GM23248 (cell line): Measurements from ENCODE around the gene BOD1. TPM values are rescaled to one million over a fixed set of nuclear protein-coding genes. Genes with fewer than 3 reads are reported as not detected.

Experiments
- DNase-seq: peaks from one replicate; pipeline ENCODE4 v3.0.0-alpha.2; 2015
- H2AFZ ChIP-seq: fragments of 200-600 bp; sonication (generic); 2 replicates; pipeline ENCODE4 v1.6.1; 2016; ENCODE audit warnings: antibody characterized with exemption
- H3F3A ChIP-seq: fragments of 200-600 bp; sonication (generic); 2 replicates; pipeline ENCODE4 v1.6.1; 2016; ENCODE audit warnings: mild to moderate bottlenecking, antibody characterized with exemption, mixed run types; ENCODE audit not compliant: insufficient read depth
- H3K27ac ChIP-seq: fragments of 200-600 bp; sonication (generic); 2 replicates; pipeline ENCODE4 v1.5.1; 2016; ENCODE audit warnings: mild to moderate bottlenecking
- H3K27me3 ChIP-seq: fragments of 200-600 bp; sonication (generic); replicated peaks from 2 replicates; pipeline ENCODE4 v1.6.1; 2016; ENCODE audit warnings: mild to moderate bottlenecking; ENCODE audit not compliant: insufficient read depth
- H3K36me3 ChIP-seq: fragments of 200-600 bp; sonication (generic); 2 replicates; pipeline ENCODE4 v1.6.1; 2016; ENCODE audit warnings: low read depth, mild to moderate bottlenecking
- H3K4me1 ChIP-seq: fragments of 200-600 bp; sonication (generic); 2 replicates; pipeline ENCODE4 v1.6.1; 2016; ENCODE audit warnings: mild to moderate bottlenecking; ENCODE audit not compliant: insufficient read depth
- H3K4me2 ChIP-seq: fragments of 200-600 bp; sonication (generic); one replicate; pipeline ENCODE4 v1.6.1; 2016; ENCODE audit warnings: mild to moderate bottlenecking; ENCODE audit not compliant: unreplicated experiment
- H3K4me3 ChIP-seq: fragments of 200-600 bp; sonication (generic); 2 replicates; pipeline ENCODE4 v1.5.1; 2016; ENCODE audit warnings: mild to moderate bottlenecking
- H3K79me2 ChIP-seq: fragments of 200-600 bp; sonication (generic); 2 replicates; pipeline ENCODE4 v1.6.1; 2016; ENCODE audit warnings: mild to moderate bottlenecking; ENCODE audit not compliant: insufficient read depth
- H3K9ac ChIP-seq: fragments of 200-600 bp; sonication (generic); 2 replicates; pipeline ENCODE4 v1.6.1; 2016; ENCODE audit warnings: mild to moderate bottlenecking
- H3K9me2 ChIP-seq: fragments of 200-600 bp; sonication (generic); 2 replicates; pipeline ENCODE4 v1.6.1; 2016; ENCODE audit warnings: mixed run types, mild to moderate bottlenecking, moderate library complexity; ENCODE audit not compliant: insufficient read depth
- H3K9me3 ChIP-seq: fragments of 200-600 bp; sonication (generic); one replicate; pipeline ENCODE4 v1.6.1; 2017; ENCODE audit warnings: low read depth
- H4K20me1 ChIP-seq: fragments of 200-600 bp; sonication (generic); 2 replicates; pipeline ENCODE4 v1.6.0; 2016; ENCODE audit not compliant: insufficient read depth
- EZH2 ChIP-seq: fragments of 200-600 bp; sonication (generic); IDR thresholded peaks from 2 replicates; pipeline ENCODE4 v1.6.1; 2018; ENCODE audit warnings: antibody characterized with exemption, mild to moderate bottlenecking; ENCODE audit not compliant: insufficient read depth, poor library complexity, severe bottlenecking
- EZH2phosphoT487 ChIP-seq: fragments of 200-600 bp; sonication (generic); IDR thresholded peaks from 2 replicates; pipeline ENCODE4 v1.6.1; 2018; ENCODE audit warnings: antibody characterized with exemption, moderate library complexity, mild to moderate bottlenecking, low read depth; ENCODE audit not compliant: insufficient read depth
- WGBS, 2 experiments: methylation state at CpG; one replicate each; pipeline ENCODE4 v1.1.6; 2015 to 2017; ENCODE audit warnings: low lambda C conversion rate in 2 of 2, low coverage in 1 of 2; ENCODE audit errors: missing lambda C conversion rate in 2 of 2; 5-methylcytosine and 5-hydroxymethylcytosine counted together
- in situ Hi-C: fragments of 300-500 bp; cut with MboI; formaldehyde crosslinking; loops from 2 replicates; pipeline ENCODE4 v1.15.0; 2020
- polyA plus RNA-seq: library from polyadenylated mRNA; unstranded; fragments of >200 nt; fragmentation: Nextera tagmentation; extraction: Ambion mirVana; gene quantifications from 2 replicates; pipeline ENCODE4 v1.2.1, GENCODE V29; 2016
- total RNA-seq: library from RNA; depleted of rRNA; stranded (reverse); fragments of >200 nt; shearing (Covaris generic); gene quantifications from 2 replicates; pipeline ENCODE4 v1.2.3, GENCODE V29; 2014

The BOD1 gene
- total and polyA plus RNA-seq, 2 experiments from 2014 or later, result 51.4 to 66.1 TPM

DNA sequence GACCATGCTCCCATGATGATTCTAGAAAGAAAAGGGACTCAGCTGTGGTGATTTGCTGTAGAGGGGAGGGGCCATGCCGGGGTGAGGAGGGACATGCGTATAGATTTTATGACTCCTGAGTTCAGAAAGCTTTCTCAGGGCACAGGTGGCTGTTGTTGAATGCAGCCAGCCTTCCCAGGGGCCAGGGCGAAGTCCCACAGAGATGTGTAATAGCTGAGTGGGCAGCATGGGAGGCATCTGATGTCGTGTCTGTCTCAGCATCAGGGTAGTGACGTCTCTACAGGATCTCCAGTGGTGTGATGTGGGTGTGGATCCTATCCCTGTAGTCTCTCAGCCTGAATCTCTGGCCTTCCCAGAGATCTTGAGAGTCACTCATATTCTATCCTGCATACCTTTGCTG, 7.8 kb upstream of the BOD1 start:
- H3K9me3 ChIP-seq, result no peaks in the 10 kb centered on the region
- H4K20me1 ChIP-seq, result no peaks in the 10 kb centered on the region
- no peaks in the 10 kb centered on the region for H3K36me3 ChIP-seq
- H3K4me1 ChIP-seq, result peaks cover 9% of the 10 kb centered on the region
- in situ Hi-C loops, result loop anchor here (10.0 kb wide), 1 partner anchor 691 kb away; no protein-coding TSS in a partner anchor
- H2AFZ ChIP-seq, result no peak overlapping the region
- H3F3A ChIP-seq, result no peaks in the 10 kb centered on the region
- no peaks in the 10 kb centered on the region for H3K79me2 ChIP-seq
- no peak overlapping the region for H3K4me3 ChIP-seq
- 64 to 71% methylated on average over 5 of the region's 5 CpGs for WGBS, 2 experiments
- H3K27ac ChIP-seq, result no peak overlapping the region
- H3K27me3 ChIP-seq, result no peaks in the 10 kb centered on the region
- peak; percentile 40 for DNase-seq
- TF ChIP-seq EZH2, result no peak
- no peak for TF ChIP-seq EZH2phosphoT487
- no peak overlapping the region for H3K4me2 ChIP-seq
- no peaks in the 10 kb centered on the region for H3K9me2 ChIP-seq
- no peak overlapping the region for H3K9ac ChIP-seq

DNA sequence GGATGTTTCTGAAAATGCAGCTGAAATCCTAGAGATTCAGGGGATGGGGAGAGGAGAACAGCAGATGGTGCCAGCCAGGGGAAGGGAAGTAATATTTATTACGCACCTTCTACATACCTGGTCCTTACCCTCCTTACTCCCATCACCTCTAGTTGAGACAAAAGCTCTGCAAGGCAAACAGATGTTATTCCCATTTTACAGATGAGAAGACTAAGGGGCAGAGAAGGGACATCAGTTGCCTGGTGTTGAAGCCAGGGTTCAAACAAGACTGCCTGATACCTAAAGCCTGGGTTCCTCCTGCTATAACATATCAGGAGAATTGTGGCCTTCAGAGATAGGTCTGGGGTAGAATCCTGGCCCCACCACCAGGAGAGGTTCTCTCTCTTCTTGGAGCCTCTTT, 7.3 kb upstream of the BOD1 start:
- Histone ChIP-seq H3K9ac (no peak overlapping the region), H3K4me2 (no peak overlapping the region), H3F3A (no peaks in the 10 kb centered on the region), H2AFZ (no peak overlapping the region), H3K9me2 (no peaks in the 10 kb centered on the region), H3K4me1 (peaks cover 9% of the 10 kb centered on the region), H3K36me3 (no peaks in the 10 kb centered on the region), H3K4me3 (no peak overlapping the region), H3K27me3 (no peaks in the 10 kb centered on the region), H4K20me1 (no peaks in the 10 kb centered on the region), H3K79me2 (no peaks in the 10 kb centered on the region), H3K27ac (no peak overlapping the region), H3K9me3 (no peaks in the 10 kb centered on the region)
- in situ Hi-C loops, result loop anchor here (10.0 kb wide), 1 partner anchor 691 kb away; no protein-coding TSS in a partner anchor
- TF ChIP-seq EZH2phosphoT487, result no peak
- TF ChIP-seq EZH2, result no peak
- 81 to 89% methylated on average over 1 of the region's 1 CpG for WGBS, 2 experiments
- no peak for DNase-seq

DNA sequence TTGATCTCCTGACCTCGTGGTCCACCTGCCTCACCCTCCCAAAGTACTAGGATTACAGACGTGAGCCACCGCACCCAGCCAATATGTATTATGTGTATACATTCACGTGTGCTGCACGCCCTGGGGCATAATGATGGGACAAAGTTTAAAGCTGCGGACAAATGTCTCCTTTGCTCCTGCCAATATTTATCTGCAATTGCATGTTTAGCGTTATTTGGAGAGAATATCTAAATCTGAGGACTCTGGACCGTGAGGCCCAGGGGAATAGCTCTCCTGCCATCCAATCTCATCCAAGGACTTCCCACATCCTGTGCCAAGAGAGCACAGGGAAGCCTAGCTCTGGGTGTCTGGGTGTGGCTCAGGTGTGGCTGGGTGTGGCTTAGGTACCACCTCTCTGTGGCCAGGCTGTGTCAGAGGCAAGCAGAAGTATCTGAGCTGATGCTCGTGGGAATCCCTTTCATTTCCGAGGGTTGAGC, 6.9 kb upstream of the BOD1 start:
- H3K9me2 ChIP-seq, result no peaks in the 10 kb centered on the region
- H3K4me1 ChIP-seq, result peaks cover 9% of the 10 kb centered on the region
- 77 to 78% methylated on average over 10 of the region's 10 CpGs for WGBS, 2 experiments
- H3K27ac ChIP-seq, result no peak overlapping the region
- TF ChIP-seq EZH2, result no peak
- TF ChIP-seq EZH2phosphoT487, result no peak
- in situ Hi-C loops, result loop anchor here (10.0 kb wide), 1 partner anchor 691 kb away; no protein-coding TSS in a partner anchor
- H3K36me3 ChIP-seq, result no peaks in the 10 kb centered on the region
- H3K4me2 ChIP-seq, result no peak overlapping the region
- no peaks in the 10 kb centered on the region for H3K27me3 ChIP-seq
- H2AFZ ChIP-seq, result no peak overlapping the region
- no peaks in the 10 kb centered on the region for H3F3A ChIP-seq
- H3K79me2 ChIP-seq, result no peaks in the 10 kb centered on the region
- no peak overlapping the region for H3K9ac ChIP-seq
- no peaks in the 10 kb centered on the region for H4K20me1 ChIP-seq
- H3K4me3 ChIP-seq, result no peak overlapping the region
- H3K9me3 ChIP-seq, result no peaks in the 10 kb centered on the region
- no peak for DNase-seq

DNA sequence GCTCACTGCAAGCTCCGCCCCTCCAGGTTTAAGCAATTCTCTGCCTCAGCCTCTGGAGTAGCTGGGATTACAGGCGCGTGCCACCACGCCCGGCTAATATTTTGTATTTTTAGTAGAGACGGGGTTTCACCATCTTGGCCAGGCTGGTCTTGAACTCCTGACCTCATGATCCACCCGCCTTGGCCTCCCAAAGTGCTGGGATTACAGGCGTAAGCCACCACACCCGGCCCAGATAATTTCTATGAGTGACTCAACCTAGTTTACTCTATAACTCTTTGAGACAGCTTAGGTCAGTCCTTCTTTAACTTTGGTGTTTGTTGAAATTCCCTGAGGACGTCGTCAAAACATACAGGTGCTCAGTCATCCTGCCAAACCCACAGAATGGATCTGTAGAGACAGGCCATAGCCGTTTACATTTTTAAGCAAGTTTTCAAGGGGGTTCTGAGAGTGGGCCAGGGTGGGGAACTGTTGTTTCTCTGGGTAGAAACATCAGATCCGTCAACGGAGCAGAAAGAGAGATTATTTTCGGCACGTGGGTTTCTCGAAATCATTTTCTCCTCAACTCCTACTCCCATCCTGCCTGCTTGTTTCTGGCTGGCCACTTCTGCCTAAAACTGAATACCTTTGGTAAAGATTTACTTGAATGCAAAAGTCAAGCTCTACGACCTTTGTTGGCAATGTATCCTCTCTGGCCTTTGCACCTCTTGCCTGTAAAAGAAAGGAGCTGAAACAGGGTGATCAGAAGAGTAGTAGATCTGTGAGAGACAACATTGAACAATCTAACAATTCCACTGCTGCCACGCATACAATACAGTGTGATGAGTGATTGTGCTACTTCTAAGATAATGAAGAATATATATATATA, 6.0 kb upstream of the BOD1 start:
- TF ChIP-seq EZH2phosphoT487, result no peak
- H3K27me3 ChIP-seq, result no peaks in the 10 kb centered on the region
- H3F3A ChIP-seq, result no peaks in the 10 kb centered on the region
- H3K9ac ChIP-seq, result no peak overlapping the region
- H4K20me1 ChIP-seq, result no peaks in the 10 kb centered on the region
- no peak overlapping the region for H3K4me2 ChIP-seq
- no peaks in the 10 kb centered on the region for H3K79me2 ChIP-seq
- no peak overlapping the region for H3K4me3 ChIP-seq
- in situ Hi-C loops, result loop anchor here (10.0 kb wide), 1 partner anchor 692 kb away; no protein-coding TSS in a partner anchor
- no peaks in the 10 kb centered on the region for H3K9me2 ChIP-seq
- H3K9me3 ChIP-seq, result no peaks in the 10 kb centered on the region
- no peak for DNase-seq
- H3K27ac ChIP-seq, result no peak overlapping the region
- H3K4me1 ChIP-seq, result peaks cover 9% of the 10 kb centered on the region
- WGBS, 2 experiments, result 80% methylated on average over 18 to 19 of the region's 19 CpGs
- H2AFZ ChIP-seq, result no peak overlapping the region
- no peaks in the 10 kb centered on the region for H3K36me3 ChIP-seq
